Measurements from ENCODE around the gene SREBF2. TPM values are rescaled to one million over a fixed set of nuclear protein-coding genes. Genes with fewer than 3 reads are reported as not detected.

Gene SREBF2
- total and polyA plus RNA-seq, 2 donors (not counting 3 experiments of a cell fraction or from before 2014, with no cell fraction given) = 101 to 136 TPM

DNA sequence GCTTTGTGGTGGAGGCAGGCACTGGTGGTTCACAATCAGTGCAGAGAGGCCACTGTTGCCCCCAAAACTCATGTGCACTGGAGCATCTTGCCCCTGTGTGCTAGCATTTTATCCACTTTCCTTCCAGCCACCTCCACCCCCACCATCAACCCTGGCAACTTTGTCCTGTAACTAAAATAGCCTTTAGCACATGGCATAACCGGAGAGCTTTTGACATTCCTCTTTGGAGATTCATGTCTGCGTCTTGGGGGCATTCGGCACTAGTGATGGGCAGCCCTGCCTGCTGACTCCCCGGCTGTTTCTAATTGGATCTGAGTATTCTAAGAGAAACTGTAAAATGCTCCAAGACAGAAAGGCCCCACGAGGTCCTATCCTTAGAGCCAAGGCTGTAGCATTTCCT is 66.2 kb downstream of the SREBF2 start:
- dilution Hi-C loops (cut with MboI; ENCODE audit: extremely low pct_ligation_motif_present, low sequenced_read_pairs) = no loop called here
- CTCF ChIA-PET = no interaction called here
- Histone ChIP-seq H3K4me3 (replicated peaks in 1 of 3; ENCODE audit: insufficient read depth in 1 of 3, low read depth in 1 of 3, low read length in 3 of 3) (no peak overlapping the region), H3K9me3 (replicated peaks; ENCODE audit: control insufficient read depth, insufficient read depth, low read length) (no peaks in the 10 kb centered on the region), H3K4me2 (ENCODE audit: insufficient read depth, low read length) (no peak overlapping the region), H3K9ac (replicated peaks; ENCODE audit: extremely low read depth, insufficient read depth, low read length) (no peak overlapping the region), H2AFZ (ENCODE audit: low read depth, low read length) (no peak overlapping the region), H3K36me3 (ENCODE audit: control insufficient read depth in 2 of 2, extremely low read depth in 1 of 2, insufficient read depth in 2 of 2, low read length in 2 of 2) (peaks cover 19 to 63% of the 10 kb centered on the region in 2 experiments), H3K9me1 (replicated peaks; ENCODE audit: control insufficient read depth, extremely low read depth, insufficient read depth, low read length) (no peaks in the 10 kb centered on the region), H3K27ac (ENCODE audit: insufficient read depth, low read depth, low read length) (no peak overlapping the region), H3K79me2 (ENCODE audit: control insufficient read depth, insufficient read depth, low read length) (no peaks in the 10 kb centered on the region), H4K20me1 (replicated peaks; ENCODE audit: control insufficient read depth, extremely low read depth, insufficient read depth, low read length) (no peaks in the 10 kb centered on the region), H3K27me3 (ENCODE audit: control insufficient read depth in 2 of 2, insufficient read depth in 2 of 2, low read length in 2 of 2) (no peaks in the 10 kb centered on the region), H3K4me1 (ENCODE audit: control insufficient read depth, extremely low read depth, insufficient read depth, low read length) (no peaks in the 10 kb centered on the region)
- BruUV-seq (replicated peaks) = no TSS peak
- POLR2A ChIA-PET = no interaction called here
- intact Hi-C loops (cut with micrococcal nuclease) = no loop called here
- no peak for DNase-seq (ENCODE audit: low read depth, low spot score)
- FAIRE-seq = no peak
- TF ChIP-seq JUN (IDR thresholded peaks at IDR 0.05; ENCODE audit: borderline replicate concordance, insufficient read depth, insufficient read length, low read depth) = no peak
- TF ChIP-seq, protein P1, sequence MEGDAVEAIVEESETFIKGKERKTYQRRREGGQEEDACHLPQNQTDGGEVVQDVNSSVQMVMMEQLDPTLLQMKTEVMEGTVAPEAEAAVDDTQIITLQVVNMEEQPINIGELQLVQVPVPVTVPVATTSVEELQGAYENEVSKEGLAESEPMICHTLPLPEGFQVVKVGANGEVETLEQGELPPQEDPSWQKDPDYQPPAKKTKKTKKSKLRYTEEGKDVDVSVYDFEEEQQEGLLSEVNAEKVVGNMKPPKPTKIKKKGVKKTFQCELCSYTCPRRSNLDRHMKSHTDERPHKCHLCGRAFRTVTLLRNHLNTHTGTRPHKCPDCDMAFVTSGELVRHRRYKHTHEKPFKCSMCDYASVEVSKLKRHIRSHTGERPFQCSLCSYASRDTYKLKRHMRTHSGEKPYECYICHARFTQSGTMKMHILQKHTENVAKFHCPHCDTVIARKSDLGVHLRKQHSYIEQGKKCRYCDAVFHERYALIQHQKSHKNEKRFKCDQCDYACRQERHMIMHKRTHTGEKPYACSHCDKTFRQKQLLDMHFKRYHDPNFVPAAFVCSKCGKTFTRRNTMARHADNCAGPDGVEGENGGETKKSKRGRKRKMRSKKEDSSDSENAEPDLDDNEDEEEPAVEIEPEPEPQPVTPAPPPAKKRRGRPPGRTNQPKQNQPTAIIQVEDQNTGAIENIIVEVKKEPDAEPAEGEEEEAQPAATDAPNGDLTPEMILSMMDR (IDR thresholded peaks at IDR 0.05; ENCODE audit: extremely low read depth in 1 of 2, insufficient read depth in 1 of 2, low read depth in 1 of 2, low read length in 2 of 2) = no peak
- TF ChIP-seq GATA2 (IDR thresholded peaks at IDR 0.05; ENCODE audit: insufficient read depth, insufficient read length, low read depth, low read length) = no peak
- TF ChIP-seq FOS (IDR thresholded peaks at IDR 0.05; ENCODE audit: borderline replicate concordance, insufficient read depth, low read length) = no peak
- no peak for TF ChIP-seq POLR2A (IDR thresholded peaks at IDR 0.05; ENCODE audit: low read depth, low read length)
- TF ChIP-seq EZH2 (IDR thresholded peaks at IDR 0.05; ENCODE audit: borderline replicate concordance, low read depth, low read length, severe bottlenecking) = no peak
- TF ChIP-seq MYC (IDR thresholded peaks at IDR 0.05; ENCODE audit: low read depth, low read length) = no peak
- TF ChIP-seq, protein P2, sequence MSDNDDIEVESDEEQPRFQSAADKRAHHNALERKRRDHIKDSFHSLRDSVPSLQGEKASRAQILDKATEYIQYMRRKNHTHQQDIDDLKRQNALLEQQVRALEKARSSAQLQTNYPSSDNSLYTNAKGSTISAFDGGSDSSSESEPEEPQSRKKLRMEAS (IDR thresholded peaks at IDR 0.05; ENCODE audit: insufficient read depth, insufficient read length) = no peak
- no peak for TF ChIP-seq POLR2AphosphoS5 (IDR thresholded peaks at IDR 0.05; ENCODE audit: insufficient read depth, low read depth, low read length)

Measured in endothelial cell of umbilical vein (primary cell).